GM21360 (cell line): Measurements from ENCODE around the gene ZNF592.

Experiments
- ATAC-seq: cut with Tn5 transposase; IDR thresholded peaks from one replicate; pipeline ENCODE4 v1.9.1; 2021; ENCODE audit warnings: mild to moderate bottlenecking, moderate library complexity; ENCODE audit not compliant: unreplicated experiment

ZNF592 gene

DNA sequence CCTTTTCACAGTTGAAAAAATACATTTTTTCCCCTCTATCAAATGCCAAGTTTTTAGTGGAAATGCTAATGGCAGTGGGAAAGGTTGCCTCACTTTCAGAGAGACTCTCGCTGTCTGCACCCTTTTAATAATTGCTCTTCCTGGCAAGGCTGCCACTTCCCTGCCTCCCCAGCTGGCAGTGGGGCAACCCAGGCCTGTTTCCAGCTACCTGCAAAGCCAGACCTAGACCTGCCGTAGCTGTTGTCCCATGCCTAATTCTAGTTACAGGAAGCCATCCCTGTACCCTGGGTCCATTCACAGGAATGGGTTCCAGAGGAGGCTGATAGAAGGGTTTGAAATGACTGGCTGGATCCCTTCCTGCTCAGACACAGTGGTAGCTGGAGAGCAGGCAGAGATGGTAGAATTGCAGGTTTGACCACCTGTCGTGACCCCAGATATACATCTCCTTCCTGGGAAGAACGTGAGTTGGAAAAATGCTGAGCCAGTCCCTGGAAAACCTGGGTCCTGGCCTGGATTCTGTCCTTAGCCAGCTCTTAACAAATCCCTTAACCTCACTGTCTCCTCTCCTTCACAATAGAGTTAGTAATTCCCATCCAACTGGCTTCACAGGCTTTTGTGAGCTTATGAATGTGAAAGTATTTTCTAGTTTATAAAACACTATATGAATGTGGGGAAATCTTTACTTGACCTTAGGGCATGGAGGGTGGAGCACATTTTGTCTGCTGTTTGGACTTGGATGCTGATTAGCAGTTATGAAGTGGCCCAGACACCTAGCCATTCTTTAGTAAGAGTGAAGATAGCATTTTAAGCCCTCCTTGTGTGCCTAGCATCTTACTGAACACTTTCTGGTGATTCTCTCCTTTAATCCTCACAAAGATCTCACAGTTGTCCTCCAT lies 55.9 kb downstream of the ZNF592 start:
- ATAC-seq = no peak

DNA sequence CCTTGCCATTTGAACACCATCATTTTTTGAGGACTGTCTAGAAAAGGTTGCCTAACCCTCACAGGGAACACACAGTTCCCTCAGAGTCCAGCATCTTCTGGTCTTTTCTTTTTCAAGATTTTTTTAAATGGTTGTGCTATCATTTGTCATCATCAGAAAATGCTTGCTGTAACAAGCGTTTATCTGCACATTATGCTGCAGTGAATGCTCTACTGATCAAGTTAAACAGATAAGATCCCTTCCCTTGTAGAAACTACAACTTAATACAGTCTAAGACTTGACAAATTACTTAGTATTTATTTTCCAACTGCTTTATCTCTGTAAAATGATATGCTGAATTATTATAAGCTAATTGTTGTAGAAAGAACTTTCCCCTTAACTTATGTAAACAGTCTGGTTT lies 56.8 kb downstream of the ZNF592 start:
- ATAC-seq = no peak

DNA sequence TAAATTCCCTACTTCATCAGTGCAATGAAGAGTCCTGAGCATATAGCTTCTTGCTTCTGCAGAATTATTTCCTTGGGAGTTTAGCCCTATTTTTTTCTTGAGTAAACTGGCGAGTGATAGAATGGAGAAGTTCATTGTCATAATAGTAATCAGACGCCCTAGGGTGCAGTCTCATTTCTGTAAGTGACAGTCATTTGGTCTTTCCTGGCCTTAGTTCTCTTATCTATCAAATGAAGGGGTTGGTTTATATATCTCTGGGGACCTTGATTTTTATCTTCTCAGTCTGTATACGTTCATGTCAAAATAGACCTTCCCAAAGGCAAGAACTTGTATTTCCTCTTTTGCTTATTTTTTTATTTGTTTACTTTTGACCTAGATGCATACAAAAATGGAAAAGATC lies 58.8 kb downstream of the ZNF592 start:
- ATAC-seq = no peak

DNA sequence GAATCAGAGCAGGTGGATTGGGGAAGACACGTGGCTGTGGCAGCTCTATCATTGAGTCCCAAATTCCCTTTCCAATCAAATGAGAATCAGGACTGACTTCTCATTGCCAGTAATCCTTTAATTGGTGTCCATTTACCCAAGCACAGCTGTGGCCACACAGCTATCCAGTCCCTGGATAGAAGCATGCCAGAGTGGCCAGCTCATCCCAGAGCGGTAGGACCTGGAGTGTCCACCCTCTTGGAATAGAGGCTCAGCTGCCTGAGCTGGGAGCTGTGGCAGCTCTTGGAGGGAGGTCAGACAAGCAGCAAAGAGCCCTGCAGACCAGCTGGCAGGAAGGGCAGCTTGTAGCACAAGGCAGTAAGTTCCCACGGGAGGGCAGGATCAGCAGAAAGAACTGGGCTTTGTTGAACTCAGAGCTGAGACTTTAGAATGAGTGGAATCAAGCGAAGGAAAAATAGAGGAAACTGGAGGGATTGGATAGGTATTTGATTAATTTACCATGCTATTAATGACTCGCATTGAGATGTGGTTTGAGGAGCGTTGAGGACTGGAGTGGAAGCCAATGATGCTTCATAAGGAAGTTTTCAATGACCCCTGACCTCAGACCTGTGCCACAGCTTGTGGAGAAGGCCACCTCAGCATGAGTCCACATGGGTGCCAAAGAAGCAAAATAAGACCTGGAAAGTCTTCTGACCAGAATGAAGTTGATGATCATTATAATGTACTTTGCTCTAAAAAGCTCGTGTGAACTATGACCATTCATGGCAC lies 61.9 kb downstream of the ZNF592 start:
- no peak for ATAC-seq

DNA sequence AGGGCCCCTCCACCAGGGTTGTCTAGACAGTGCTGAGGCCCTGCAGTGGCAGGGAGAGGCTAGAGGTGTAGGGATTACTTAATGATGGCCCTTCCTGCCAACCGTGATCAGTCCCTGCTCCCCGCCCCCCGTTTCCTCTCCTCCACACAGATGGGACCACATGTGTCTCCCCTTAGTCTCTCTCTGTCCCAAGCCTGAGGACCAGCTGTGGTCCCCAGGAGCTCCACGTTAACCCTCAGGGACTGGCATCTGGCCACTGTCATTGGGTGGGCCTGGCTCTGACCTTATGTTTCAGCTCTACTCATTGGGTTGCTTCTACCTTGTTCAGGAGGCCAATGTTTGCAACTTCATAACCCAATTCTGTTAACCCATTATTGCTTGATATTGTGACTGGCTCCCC lies 62.8 kb downstream of the ZNF592 start:
- no peak for ATAC-seq

DNA sequence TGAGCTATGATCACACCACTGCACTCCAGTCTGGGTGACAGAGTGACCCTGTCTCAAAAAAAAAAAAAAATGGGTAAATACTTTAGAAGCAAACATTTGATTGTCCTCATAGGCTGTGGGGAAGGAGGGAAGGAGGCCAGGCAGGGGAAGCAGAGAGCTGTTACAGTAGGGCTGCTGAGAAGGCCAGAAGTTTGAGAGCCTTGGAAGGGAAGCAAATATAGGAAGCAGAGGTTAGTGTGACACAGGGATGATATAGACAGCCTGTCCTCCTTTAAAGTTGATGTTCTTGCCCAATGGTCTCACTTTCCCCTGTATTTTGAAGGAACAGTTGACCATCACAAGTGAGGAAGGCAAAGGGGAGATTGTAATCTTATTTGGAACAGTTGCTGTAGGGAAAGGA lies 63.4 kb downstream of the ZNF592 start:
- ATAC-seq = no peak

DNA sequence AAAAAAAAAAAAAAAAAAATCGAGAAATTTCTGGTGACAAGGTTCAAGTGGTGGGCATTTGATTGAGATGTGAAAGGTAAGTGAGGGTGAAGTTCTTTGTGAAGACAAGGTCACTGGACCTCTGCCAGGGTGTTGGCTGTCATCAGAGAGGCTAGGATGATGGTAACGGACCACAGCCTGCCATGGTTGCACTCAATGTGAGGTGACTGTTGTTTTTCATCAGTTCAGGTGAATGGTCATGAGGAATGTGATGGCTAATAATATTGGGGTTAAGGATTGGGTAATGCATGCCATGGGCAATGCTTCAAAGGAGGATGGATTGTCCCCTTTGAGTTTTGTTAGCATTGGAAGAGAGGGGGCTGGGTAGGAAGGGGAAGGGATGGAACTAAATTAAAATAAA lies 64.5 kb downstream of the ZNF592 start:
- ATAC-seq = no peak

DNA sequence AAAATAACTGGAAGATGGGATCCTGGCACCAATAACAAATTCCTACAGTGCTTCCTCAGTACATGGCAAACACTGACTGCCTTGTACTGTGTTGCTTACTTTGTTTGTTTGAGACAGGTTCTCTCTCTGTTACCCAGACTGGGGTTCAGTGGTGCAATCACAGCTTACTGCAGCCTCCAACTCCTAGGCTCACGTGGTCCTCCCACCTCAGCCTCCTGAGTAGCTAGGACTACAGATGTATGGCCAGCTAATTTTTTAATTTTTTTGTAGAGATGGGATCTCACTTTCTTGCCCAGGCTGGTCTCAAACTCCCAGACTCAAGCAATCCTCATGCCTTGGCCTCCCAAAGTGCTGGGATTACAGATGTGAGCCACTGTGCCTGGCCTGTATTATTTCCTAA lies 65.0 kb downstream of the ZNF592 start:
- ATAC-seq = no peak

DNA sequence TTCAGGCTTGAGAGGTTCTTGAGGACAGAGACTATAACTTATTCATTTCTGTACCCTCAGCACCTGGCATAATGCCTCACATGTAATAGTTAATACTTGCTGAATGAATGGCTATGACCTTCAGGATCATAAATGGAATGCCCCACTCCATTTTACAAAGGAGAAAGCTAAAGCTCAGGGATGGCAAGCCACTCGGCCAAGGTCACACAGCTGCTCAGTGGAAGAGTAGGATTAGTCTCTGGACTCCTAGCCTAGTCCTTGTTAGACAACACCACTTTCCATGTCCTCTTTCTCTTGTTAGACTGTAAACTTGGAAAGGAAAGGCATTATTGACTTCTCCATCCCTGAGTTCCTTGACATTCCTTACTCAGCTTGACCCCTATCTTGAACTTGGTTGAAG lies 65.5 kb downstream of the ZNF592 start:
- no peak for ATAC-seq

DNA sequence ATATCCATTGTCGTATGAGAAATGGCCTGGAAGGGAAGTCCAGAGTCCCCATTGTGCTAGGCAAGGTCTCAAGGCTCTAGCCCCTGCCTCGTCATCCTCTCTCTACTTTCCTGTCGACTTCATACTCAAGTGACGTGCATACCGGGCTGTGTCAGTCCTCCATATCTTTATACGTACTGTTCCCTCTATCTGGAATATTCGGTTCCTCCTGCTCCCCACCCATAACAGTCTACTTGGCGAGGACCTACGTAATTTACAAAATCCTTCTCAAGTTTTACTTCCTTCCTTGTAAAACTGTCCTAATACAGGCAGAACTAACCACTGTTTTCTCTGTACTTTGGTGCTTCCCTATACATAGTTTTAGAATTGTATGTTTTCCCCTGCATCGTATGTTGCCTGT lies 66.5 kb downstream of the ZNF592 start:
- no peak for ATAC-seq

DNA sequence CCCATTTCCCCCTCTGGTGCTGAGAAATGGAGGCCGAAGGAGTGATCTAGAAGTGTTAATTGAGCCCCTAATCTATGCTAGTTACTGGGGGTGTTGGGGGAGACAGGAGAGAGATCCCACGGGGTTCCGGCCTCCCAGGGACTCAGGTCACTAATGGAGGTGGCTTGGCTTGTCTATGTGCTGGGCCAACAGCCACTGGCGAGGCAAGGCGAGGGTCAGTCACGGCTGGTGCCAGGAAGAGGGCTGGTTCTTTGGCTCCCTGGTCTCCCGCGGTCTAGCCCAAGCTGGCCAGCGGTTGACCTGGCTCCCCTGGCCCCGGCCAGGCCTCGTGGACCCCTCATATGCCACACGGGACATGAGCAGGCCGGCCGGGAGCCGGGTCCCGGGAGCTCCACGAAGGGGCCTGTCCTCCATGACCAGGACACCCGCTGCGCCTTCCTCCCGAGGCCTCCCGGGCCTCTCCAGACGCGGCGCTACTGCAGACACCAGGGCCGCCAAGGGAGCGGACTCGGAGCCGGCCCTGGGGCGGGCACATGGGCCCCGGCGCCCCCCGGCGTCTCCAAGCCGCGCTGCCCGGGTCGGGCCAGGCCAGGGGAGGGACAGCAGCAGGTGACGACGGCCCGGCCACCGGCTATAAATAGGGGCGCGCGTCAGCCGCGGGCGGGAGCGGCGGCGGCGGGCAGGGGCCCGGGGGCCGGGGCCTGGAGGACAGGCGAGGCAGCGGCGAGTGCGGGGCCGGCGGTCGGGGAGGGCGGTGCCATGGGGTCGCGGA lies 68.5 kb downstream of the ZNF592 start, which contains the start of gene ALPK3:
Gene ALPK3, plus strand, starts transcription at position 663 of the 772 bp plus-strand sequence. Its CDS starts 97 bp downstream, at position 760.
- ATAC-seq = no peak

DNA sequence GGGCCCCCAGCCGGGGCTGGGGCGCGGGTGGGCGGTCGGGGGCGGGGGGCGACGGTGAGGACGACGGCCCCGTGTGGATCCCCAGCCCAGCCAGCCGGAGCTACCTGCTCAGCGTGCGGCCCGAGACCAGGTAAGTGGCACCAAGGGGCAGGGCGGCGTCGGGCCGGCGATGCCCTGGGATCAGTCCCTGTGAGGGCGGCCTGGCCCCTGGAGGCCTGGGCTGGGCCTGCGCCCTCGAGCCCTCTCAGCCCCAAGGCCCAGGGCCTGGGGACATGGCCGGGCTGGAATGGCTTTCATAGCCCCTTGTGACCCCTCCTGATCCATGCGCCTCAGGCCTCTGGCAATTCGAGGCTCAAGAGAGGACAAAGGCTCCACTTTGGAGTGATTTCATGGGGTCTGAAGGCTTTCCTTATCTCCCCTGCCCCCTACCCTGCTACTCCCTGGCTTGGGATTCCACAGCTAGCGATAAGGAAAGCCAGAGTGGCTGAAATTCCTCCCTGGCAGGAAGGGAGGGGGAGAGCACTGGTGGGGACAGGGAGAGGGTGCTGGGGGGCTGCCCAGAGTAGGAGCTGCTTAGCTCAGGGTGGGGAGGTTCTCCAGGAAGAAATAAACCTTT lies 69.2 kb downstream of the ZNF592 start:
- ATAC-seq = no peak

DNA sequence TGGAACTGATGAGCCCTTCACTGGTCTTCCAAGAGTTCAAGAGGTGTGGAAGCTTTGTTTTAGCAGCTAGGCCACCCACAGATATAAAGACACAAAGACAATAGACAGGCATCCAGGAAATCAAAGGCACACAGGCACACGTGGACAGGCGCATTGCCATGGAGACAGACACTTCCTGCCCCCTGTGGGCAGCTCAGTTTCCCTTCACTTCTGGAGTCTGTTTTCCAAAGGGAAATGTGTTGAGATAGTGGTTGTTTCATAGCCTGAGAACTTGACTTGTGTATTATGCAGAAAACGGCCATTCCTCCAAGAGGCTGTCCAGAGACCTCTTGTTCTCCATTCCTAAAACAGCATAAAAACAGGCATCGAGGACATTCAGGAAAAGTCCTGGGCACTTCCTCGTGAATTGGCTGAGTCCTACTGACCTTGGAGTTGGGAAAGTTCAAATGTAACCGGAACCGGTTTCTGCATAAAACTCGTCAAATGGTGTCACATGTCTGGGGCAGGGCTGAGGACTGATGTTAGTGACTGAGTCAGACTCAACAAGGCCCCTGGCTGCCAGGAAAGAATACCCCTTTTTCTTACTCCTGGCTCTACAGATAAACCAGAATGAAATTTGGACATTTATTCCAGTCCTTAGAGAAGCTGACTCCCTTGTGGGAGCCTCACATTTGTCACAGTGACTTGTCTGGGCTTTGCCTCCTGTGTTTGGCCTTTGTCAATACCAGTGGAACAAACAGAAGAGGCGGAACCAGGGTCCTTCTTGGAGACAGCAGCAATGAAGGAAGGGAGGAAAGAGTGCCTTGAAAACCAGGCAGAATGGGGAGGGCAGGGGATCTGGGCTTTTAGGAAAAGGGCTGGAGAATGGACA lies 70.1 kb downstream of the ZNF592 start:
- ATAC-seq = no peak

DNA sequence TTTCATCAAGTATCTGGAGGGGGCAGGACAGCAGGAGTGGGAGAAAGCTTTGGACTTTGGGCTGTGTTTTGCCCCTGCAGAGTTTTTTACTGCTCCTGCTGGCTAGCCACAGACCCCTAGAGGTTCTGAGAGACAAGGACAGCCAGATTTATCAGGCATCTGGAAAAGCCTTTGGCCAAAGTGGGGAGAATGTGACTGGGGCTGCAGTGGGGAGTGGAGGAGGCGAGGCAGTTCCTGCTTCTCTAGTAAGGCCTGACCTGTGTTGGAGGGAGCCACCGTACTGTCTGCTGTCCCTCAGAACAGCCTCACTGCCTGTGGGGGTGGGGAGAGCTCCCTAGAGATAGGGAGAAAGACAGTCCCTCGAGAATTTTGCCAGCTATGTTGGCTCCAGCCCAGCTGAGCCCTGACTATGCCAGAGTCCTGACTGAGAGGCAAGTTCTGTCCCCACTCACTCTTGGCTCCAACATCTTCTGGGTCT lies 70.9 kb downstream of the ZNF592 start:
- ATAC-seq = no peak

DNA sequence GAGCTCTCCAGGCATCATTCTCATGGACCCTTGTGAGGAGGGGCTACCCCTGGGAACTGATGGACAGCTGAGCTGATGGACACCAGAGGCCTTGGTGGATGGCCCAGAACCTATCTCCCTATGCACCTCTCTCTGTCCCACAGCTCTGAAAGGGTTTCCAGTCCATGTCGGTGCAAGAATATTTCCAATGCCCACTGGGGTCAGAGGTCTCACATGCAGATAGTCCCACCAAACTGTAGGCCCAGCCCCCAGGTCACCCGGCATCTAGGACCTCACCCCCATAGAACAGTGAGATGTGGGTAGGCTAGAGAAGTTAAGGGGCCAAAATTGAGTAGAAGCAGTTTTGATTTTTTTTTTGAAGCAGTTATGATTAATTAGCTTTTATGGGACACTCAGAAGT lies 71.4 kb downstream of the ZNF592 start:
- no peak for ATAC-seq

DNA sequence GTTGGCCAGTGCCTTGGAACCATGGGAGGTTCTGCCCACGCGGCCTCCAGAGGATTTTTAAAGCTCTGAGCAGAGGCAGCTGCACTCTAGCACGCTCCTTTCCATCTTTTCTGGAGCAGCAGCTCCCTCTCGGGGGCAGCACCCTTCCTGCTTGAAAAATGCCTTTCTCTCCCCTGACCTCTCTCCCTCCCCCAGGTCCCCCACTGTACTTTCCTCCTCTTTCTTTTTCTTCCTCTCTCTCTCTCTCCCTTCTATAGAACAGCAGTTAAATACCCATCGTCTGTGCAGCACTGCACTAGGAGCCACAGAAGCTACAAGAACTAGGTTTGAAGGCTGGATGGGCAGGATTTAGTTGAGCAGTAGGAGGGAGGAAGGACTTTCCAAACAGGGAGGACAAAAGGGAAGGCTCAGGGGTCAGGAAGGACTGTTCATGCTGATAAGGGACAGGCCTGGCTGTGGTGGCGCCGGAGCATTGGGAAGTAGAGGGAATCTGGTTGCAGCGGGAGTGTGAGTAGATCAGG lies 73.2 kb downstream of the ZNF592 start:
- no peak for ATAC-seq

DNA sequence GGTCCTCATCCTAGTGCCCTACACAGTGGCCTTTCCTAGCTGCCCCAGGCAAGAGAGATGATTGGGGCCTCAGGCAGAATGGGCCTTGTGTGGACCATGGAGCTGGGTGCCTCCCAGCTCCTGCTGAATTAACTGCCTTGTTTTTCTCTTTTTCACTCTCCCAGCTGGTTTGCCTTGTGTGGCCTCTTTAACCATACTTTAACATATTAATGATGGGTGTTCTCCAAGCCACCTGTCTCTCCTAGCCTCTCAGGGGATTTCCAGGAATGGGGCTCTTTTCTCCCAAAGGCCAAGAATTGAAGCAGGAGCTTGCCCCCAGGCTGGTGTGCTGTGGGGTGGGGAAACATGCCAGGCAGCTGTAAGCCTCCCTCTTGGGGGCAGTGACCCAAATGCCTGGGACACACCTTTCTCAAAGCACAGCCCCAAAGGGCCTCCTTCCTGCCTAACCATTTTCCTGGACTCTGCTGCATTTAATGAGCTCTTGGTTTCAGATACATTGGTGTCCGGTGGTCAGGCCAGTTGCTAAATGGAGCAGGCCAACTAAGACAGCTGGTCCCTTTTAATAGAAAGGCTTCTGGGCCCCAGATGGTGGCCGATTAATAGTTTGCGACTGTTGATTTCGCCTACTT lies 74.4 kb downstream of the ZNF592 start:
- no peak for ATAC-seq

DNA sequence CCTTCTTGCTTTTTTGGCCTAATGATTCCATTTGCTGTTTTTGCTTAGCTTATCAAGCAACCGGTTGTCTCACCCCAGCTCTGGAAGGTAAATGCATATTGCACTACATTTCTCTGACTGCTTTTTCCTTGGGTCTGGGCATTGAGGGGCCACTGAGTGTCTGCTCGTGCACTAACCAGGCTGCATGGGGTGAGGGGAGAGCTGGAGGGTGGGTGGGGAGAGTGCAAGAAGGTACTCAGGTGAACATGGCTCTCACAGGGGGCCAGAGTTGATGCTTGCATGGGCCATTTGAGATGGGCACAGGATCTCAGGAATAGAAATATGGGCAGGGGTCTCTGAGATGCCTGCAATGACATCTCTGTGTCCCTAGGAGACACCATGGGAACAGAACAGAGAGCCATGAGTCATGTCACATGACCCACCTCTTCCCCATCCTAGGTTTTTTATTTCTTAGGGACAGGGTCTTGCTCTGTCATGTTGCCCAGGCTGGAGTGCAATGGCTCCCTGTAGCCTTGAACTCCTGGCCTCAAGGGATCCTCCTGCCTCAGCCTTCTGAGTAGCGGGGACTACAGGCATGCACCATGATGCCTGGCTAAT lies 75.0 kb downstream of the ZNF592 start:
- ATAC-seq = no peak
